Mucosa of descending colon (tissue), 3 donors: ENCODE results near the gene SCARB1. TPM values are rescaled to one million over a fixed set of nuclear protein-coding genes. Genes with fewer than 3 reads are reported as not detected.
A peak's percentile ranks its signal among the peaks of the same experiment; 100 is the strongest.

Source experiments
- ATAC-seq: fragments of 200-7000 bp; cut with Tn5 transposase; one replicate; pipeline ENCODE4 v1.9.1; 2020; ENCODE audit warnings: mild to moderate bottlenecking, moderate library complexity
- DNase-seq, 3 donors: peaks; one replicate each; pipeline ENCODE4 v3.0.0-alpha.2; 2020
- H3K36me3 ChIP-seq: fragments of 200-600 bp; one replicate; pipeline ENCODE4 v1.8.0; 2021; ENCODE audit warnings: low read depth, mild to moderate bottlenecking
- H3K4me1 ChIP-seq: fragments of 200-600 bp; one replicate; pipeline ENCODE4 v1.8.0; 2021; ENCODE audit warnings: low read depth, mild to moderate bottlenecking
- H3K4me3 ChIP-seq: fragments of 200-600 bp; one replicate; pipeline ENCODE4 v1.8.0; 2021; ENCODE audit warnings: mild to moderate bottlenecking
- H3K9me3 ChIP-seq: fragments of 200-600 bp; one replicate; pipeline ENCODE4 v1.8.0; 2021; ENCODE audit warnings: mild to moderate bottlenecking
- intact Hi-C, 2 donors: fragments of 100-400 bp; cut with DNase I in 1 of 2; cut with micrococcal nuclease in 1 of 2; formaldehyde crosslinking; loops; one replicate each; pipeline versions ENCODE4 v1.11.0 to v1.11.1; 2022; cut with DNase I, micrococcal nuclease
- total RNA-seq, 3 donors: library from RNA; stranded (reverse); fragmentation: NEBNext Ultra II Directional in 2 of 3; extraction: Animal tissue kit (Norgen Biotek cat#: 25700) in 2 of 3; gene quantifications; one replicate each; pipeline versions ENCODE4 v1.2.1 to v1.2.4, GENCODE V29; 2021 to 2023
- TF ChIP-seq, protein P1 (sequence below): fragments of 200-600 bp; IDR thresholded peaks from one replicate; pipeline ENCODE4 v1.8.0; 2022; ENCODE audit warnings: antibody characterized with exemption, mild to moderate bottlenecking
- donor health status: DM: no; HTN: no; CAD: no; lungs with moderate emphysema.
- donor health status: DM: no; HTN: no; CAD: no.
- donor health status: DM: no; HTN: yes; CAD: no.

SCARB1 gene
- total RNA-seq, 3 donors from 2014 or later, result 23.0 to 55.1 (median 31.2) TPM

DNA sequence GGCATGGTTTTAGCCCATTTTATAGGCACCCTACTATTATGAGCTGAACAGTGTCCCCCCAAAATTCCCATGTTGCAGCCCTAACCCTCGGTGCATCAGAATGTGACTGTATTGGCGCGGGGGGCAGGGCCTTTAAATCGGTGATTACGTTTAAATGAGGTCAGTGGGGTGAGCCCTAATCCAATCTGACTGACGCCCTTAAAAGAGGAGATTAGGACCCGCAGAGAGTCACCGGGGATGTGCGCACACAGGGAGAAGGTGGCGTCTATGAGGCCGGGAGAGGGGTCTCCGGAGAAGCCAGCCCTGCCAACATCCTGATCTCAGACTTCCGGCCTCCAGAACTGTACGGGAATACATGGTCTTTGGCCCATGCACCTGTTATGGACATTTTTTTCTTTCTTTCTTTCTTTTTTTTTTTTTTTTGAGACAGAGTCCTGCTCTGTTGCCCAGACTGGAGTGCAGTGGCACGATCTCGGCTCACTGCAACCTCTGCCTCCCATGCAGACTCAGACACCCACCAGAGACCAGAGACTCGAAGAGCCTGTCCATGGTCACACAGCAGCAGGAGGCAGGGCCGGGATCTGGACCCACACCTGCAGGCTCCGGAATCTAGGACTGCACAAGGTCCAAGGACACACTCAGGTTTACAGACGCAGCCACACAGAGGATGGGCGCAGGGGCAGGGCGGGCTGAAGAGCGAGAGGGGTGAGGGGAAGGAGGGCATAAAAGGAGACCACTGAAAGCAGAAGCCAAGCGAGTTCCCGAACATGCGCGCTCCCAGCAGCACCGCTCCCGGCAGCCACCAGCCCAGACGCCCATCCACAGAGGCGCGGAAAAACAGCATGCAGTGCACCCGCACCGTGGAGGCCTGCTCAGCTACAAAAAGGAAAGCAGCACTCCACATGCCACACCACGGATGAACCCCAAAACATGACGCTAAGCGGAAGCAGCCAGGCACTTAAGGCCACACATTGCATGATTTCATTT lies 19.0 kb downstream of the SCARB1 start:
- peak in 1 of 3 donors; percentile 40 for DNase-seq
- Histone ChIP-seq H3K4me3 (no peak overlapping the region), H3K4me1 (peaks cover 25% of the 10 kb centered on the region), H3K36me3 (no peaks in the 10 kb centered on the region), H3K9me3 (no peaks in the 10 kb centered on the region)
- TF ChIP-seq, protein P1, sequence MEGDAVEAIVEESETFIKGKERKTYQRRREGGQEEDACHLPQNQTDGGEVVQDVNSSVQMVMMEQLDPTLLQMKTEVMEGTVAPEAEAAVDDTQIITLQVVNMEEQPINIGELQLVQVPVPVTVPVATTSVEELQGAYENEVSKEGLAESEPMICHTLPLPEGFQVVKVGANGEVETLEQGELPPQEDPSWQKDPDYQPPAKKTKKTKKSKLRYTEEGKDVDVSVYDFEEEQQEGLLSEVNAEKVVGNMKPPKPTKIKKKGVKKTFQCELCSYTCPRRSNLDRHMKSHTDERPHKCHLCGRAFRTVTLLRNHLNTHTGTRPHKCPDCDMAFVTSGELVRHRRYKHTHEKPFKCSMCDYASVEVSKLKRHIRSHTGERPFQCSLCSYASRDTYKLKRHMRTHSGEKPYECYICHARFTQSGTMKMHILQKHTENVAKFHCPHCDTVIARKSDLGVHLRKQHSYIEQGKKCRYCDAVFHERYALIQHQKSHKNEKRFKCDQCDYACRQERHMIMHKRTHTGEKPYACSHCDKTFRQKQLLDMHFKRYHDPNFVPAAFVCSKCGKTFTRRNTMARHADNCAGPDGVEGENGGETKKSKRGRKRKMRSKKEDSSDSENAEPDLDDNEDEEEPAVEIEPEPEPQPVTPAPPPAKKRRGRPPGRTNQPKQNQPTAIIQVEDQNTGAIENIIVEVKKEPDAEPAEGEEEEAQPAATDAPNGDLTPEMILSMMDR, result no peak
- intact Hi-C loops, result no loop called here
- no peak for ATAC-seq

DNA sequence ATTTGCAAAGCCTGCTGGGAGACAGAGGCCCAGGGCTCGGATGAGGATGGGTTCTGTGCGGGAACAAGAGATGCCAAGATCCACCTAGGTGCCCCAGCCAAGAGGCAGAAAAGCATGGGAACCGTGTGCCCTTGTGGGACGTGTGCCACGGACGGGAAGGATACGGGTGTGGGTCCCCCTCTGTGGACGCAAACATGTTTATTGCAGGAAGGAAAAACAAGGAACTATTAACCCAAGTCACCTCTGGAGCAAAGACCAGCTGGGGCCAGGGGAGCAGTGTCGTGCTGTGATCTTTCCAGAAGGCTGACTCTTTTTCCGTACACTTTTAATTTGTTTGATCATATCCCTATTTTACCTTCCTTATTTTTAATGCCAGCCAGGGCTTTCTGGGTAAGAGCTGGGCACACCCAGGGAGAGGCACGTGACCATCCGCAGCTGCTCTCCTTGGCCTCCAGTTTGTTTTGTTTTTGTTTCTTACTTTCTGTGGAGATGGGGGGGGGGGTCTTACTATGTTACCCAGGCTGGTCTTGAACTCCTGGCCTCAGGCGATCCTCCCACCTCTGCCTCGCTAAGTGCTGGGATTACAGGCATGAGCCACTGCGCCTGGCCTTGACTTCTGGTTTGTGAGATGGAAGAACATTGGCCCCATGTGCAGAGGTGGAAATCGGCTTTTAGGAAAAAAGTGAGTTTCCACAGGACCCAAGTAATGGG lies 20.7 kb downstream of the SCARB1 start:
- Histone ChIP-seq H3K36me3 (no peaks in the 10 kb centered on the region), H3K4me3 (no peak overlapping the region), H3K9me3 (no peaks in the 10 kb centered on the region), H3K4me1 (peaks cover 33% of the 10 kb centered on the region)
- DNase-seq, result peak; percentile 60 to 69 (median 61)
- peak; percentile 51 for ATAC-seq
- intact Hi-C loops, result no loop called here
- TF ChIP-seq, protein P1, result no peak

DNA sequence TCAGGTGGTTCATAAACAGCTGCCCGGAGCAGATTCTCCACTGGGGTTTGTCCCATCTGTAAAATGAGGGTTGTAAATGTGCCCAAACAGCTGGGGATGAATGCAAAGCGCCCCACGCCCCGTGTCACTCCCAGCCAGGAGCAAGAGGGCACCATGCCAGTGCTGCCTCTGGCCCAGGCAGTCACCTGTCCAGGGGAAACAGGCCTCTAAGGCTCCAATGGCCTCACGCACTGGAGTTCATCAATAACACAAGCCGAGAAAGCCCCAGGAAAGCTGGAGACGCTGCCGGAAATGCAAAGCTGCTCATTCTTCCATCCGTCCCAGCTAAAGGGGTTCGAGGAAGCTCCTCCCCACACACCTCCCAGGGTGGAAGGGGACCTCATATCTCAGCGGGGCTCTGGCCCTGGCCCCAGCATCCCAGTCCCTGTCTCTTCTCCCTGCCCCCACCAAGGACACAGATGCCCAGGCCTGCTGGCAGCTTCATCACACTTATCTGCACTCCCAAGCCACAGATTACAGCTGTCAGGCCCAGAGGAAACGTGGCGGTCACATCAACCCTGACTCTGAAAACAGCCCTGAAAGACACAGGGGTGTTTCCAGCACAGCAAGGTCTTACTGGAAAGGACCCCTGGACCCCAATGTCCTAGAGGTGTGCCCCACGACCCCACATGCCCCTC lies 21.5 kb downstream of the SCARB1 start:
- ATAC-seq (peak; percentile 37), DNase-seq (peak; percentile 61 to 74 (median 73))
- no peaks in the 10 kb centered on the region for H3K36me3 ChIP-seq
- no peaks in the 10 kb centered on the region for H3K9me3 ChIP-seq
- TF ChIP-seq, protein P1, result no peak
- intact Hi-C loops, result no loop called here
- H3K4me1 ChIP-seq, result peaks cover 39% of the 10 kb centered on the region
- H3K4me3 ChIP-seq, result no peak overlapping the region

DNA sequence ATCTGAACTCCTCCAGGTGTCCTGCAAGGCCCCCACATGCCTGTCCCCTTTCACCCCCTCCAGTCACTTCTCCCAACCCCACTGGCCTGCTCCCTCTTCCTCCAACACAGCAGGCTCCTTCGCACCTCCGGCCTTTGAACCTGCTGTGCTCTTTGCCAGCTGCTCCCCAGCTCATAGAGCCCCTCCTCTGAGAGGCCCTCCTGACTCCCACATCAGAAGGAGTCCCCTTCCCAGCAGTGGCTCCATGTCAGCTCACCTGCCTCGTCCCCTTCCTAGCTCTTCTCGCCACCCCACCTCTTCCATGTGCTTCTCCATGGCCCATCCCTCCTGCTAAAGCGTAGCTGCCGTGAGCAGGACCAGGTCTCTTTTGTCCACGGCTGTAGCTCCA lies 22.1 kb downstream of the SCARB1 start:
- no peak for ATAC-seq
- Histone ChIP-seq H3K4me1 (peaks cover 43% of the 10 kb centered on the region), H3K36me3 (no peaks in the 10 kb centered on the region), H3K9me3 (no peaks in the 10 kb centered on the region), H3K4me3 (no peak overlapping the region)
- no peak for DNase-seq
- intact Hi-C loops, result no loop called here
- TF ChIP-seq, protein P1, result no peak

DNA sequence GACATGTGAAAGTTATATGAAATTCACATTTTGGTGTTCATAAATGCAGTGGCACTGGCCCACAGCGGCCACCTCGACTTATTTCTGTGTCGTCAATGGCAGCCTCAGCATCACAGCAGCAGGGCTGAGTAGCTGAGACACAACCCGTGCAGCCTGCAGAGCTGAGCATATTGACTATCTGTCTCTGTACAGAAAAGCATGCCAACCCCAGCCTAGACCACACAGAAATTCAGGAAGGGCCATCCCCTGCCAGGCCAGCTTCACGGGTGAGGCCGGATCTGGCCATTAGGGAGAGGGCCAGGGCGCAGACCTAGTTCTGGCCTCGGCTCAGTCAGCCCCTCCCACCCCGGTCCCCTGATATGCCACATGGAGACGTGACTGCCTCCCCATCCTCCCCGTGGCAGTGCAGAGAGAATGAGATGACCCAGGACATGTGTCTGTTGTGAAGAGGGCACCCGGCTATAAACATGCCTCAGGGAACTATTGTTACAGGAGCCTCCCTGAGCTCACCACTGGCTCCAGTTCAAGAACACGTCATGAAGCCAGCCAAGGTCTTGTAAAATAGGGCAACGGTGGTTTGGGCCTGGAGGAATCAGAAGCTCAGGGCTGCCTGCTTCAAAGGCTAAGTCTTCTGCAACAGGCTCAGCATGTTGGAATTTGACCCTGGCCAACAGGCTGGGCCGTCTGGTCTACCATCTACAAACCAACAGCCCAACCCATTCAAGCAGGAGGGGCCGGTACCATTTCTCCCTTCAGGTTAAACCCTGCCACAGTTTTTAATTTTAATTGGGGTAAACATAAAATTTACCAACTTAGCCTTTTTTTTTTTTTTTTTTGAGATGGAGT lies 25.5 kb downstream of the SCARB1 start:
- intact Hi-C loops, result no loop called here
- peak; percentile 87 for ATAC-seq
- peaks cover 43% of the 10 kb centered on the region for H3K4me1 ChIP-seq
- TF ChIP-seq, protein P1, result no peak
- no peaks in the 10 kb centered on the region for H3K36me3 ChIP-seq
- DNase-seq, result peak; percentile 81 to 94 (median 85)
- H3K9me3 ChIP-seq, result no peaks in the 10 kb centered on the region
- H3K4me3 ChIP-seq, result no peak overlapping the region
